ENCODE data around the gene NR2C2.

Gene NR2C2

GRCh38 chr3:15064835-15065549 lies 117.6 kb downstream of the NR2C2 start, which contains the start of gene MRPS25:
TSS of gene MRPS25 (minus strand) at chr3:15065315. CDS start at chr3:15065194, 121 bp downstream.
- DNase-seq (ENCODE audit: low spot score): peak; percentile 96
- no peak for TF ChIP-seq CTCF (IDR thresholded peaks at IDR 0.05; ENCODE audit: extremely low read depth, missing control alignments)

GRCh38 chr3:15065550-15066007 lies 118.2 kb downstream of the NR2C2 start:
- no peak for TF ChIP-seq CTCF (IDR thresholded peaks at IDR 0.05; ENCODE audit: extremely low read depth, missing control alignments)
- no peak for DNase-seq (ENCODE audit: low spot score)

- no peak for DNase-seq (ENCODE audit: low spot score)
- TF ChIP-seq CTCF (IDR thresholded peaks at IDR 0.05; ENCODE audit: extremely low read depth, missing control alignments): no peak
Measured at GRCh38 chr3:15066467-15066866, 119.1 kb downstream of the NR2C2 start.

GRCh38 chr3:15069441-15069840 lies 122.1 kb downstream of the NR2C2 start:
- DNase-seq (ENCODE audit: low spot score): no peak
- TF ChIP-seq CTCF (IDR thresholded peaks at IDR 0.05; ENCODE audit: extremely low read depth, missing control alignments): no peak

- no peak for DNase-seq (ENCODE audit: low spot score)
- no peak for TF ChIP-seq CTCF (IDR thresholded peaks at IDR 0.05; ENCODE audit: extremely low read depth, missing control alignments)
Measured at GRCh38 chr3:15071699-15072098, 124.3 kb downstream of the NR2C2 start.

GRCh38 chr3:15074500-15074899 lies 127.1 kb downstream of the NR2C2 start:
- DNase-seq (ENCODE audit: low spot score): no peak
- TF ChIP-seq CTCF (IDR thresholded peaks at IDR 0.05; ENCODE audit: extremely low read depth, missing control alignments): no peak

- TF ChIP-seq CTCF (IDR thresholded peaks at IDR 0.05; ENCODE audit: extremely low read depth, missing control alignments): no peak
- no peak for DNase-seq (ENCODE audit: low spot score)
Measured at GRCh38 chr3:15079091-15079490, 131.7 kb downstream of the NR2C2 start.

All from GM20000 (cell line).